DMS79 (cell line): ENCODE data around the gene VPS52.
A peak's percentile ranks its signal among the peaks of the same experiment; 100 is the strongest.
"Not testable (repeated sequence)": the region's sequence is repeated elsewhere in the genome, so short reads cannot be mapped to it uniquely, and the experiment has no call there.

Experiments
- DNase-seq: peaks from one replicate; lab custom pipeline; 2025; lab: John Stamatoyannopoulos, UW

The VPS52 gene

DNA sequence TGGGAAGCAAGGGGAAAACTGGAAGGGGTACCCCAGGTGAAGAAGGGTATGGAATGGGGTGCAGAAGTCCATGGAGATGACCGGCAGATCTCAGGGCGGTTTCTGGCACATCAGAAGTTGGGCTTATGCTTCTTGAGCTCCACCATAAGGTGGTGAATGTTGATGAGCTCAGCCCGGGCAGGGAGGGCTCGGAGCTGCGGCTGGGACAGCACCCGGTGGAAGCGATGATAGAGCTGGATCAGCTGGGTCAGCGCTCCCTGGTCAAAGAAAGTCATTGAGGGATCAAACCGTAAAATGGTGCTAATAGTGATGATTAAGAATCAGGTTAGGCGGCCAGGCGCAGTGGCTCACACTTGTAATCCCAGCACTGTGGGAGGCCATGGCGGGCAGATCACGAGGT lies 20.9 kb downstream of the VPS52 start:
- DNase-seq: no peak

DNA sequence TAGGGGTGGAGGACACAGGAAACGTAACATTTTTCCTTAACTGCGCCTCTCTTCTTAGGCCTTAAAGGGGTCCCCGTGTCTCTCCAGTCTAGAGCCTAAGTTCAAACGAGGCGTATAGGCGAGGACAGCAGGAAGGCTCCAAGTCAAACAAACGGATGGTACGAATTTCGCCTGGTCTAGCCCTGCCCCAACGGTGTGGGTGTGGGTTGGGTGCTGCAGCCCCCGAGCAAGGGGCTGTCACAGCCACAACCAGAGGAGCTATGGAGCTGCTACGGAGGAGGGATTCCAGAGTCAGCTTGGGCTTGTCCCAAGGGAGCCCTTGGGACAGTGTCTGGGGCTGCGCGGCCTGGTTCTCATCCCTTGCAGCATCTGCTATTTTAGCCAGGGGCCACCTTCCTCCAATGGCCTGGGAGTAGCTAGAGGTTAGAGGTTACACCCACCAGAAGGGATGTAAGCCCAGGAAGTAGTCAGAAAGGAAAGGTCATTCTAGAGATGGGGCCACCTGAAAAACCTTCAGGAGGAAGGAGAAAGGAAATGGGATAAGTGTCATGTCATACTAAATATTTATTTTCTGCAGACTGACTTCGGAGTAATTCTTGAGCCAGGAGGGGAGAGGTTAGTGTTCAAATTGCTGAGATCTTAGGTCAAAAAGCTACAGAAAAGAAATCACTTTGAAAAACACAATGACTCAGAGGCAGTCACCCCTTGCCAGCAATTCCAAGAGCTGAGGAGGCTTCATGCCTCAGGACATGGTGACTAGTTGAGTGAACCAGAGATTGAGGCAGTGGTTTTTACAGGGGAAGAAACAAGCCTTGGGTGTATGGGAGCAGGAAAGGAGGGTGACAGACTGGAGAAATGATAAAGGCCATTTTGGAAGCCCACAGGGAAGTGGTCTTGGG lies 21.7 kb downstream of the VPS52 start:
- no peak for DNase-seq

- DNase-seq: peak; percentile 98
Measured at GRCh38 chr6:33248932-33249731, 22.5 kb downstream of the VPS52 start.

DNA sequence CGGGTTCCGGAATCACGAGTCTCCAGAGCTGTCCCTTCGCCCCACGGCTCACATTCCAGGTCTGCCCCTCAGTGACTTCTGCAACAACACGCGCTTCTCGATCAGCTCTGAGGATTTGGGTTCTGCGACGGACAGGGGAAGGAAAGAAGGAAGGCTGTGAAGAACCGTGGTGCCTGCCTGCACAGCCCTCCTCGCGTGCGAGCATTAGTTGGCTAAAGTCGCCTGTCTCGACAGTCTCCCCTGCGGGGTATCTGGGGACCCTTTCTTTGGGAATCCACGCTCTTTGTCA lies 23.1 kb downstream of the VPS52 start:
- no peak for DNase-seq

- peak; percentile 53 for DNase-seq
Measured at GRCh38 chr6:33247977-33248642, 23.6 kb downstream of the VPS52 start.

GRCh38 chr6:33243476-33243875 lies 28.2 kb downstream of the VPS52 start:
- no peak for DNase-seq

DNA sequence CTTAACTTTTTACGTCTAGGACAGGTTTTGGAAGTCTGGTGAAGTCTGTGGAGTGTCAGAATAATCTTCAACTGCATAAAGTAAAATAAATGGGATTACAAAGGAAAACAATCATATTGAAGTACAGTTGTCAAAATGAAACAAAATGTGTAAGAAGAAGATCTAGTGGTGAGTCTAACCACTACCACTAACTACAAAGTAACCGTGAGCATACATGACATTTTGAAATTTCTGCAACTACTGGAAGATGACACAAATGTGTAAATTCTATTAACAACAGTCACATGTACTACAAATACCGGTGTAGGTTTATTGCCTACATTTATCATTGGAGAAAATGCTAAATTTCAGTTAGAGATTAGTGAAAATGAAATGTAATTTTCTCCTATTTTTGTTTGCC lies 29.7 kb downstream of the VPS52 start:
- no peak for DNase-seq

GRCh38 chr6:33237741-33238140 lies 33.9 kb downstream of the VPS52 start:
- DNase-seq: no peak

GRCh38 chr6:33236852-33237251 lies 34.8 kb downstream of the VPS52 start:
- DNase-seq: no peak

- DNase-seq: no peak
Measured at GRCh38 chr6:33236328-33236727, 35.3 kb downstream of the VPS52 start.

DNA sequence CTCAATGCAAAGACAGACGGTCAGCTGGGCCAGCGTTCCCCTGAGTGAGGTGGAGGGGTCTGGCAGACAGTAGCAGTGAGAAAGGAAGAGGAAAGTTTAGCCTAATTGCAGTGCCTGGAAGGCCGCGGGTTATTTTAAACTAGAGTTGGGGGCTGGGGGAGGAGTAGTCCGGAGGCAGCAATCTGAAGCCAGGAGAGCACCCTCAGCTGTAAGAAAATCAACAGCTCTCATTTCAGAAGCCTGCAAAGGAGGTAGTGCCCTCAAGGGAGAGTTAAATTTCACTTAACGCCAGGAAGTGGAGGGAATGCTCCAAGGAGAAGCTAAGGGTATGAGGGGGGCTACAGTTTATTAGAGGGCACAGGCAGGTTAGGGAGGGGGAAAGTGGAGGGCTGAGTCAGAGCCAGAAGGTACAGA lies 36.4 kb downstream of the VPS52 start:
- DNase-seq: peak; percentile 39

DNA sequence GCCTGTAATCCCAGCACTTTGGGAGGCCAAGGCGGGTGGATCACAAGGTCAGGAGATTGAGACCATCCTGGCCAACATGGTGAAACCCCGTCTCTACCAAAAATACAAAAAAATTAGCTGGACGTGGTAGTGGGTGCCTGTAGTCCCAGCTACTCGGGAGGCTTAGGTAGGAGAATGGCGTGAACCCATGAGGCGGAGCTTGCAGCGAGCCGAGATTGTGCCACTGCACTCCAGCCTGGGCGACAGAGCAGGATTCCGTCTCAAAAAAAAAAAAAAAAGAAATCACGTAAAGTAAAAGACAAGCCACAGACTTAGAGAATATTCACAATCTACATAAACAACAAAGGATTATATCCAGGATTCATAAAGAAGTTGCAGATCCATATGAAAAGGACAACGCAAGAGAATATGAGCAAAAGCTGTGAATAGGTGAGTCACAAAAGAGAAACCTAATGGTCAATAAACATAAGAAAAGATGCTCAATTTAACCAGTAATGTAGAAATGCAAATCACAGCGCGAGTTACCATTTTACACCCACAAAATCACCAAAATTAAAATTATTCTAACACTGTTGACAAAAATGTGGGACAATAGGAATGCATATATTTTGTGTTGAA lies 45.1 kb downstream of the VPS52 start:
- DNase-seq: not testable (repeated sequence)

GRCh38 chr6:33217681-33218080 lies 54.0 kb downstream of the VPS52 start:
- DNase-seq: no peak

GRCh38 chr6:33217246-33217645 lies 54.4 kb downstream of the VPS52 start:
- DNase-seq: no peak

DNA sequence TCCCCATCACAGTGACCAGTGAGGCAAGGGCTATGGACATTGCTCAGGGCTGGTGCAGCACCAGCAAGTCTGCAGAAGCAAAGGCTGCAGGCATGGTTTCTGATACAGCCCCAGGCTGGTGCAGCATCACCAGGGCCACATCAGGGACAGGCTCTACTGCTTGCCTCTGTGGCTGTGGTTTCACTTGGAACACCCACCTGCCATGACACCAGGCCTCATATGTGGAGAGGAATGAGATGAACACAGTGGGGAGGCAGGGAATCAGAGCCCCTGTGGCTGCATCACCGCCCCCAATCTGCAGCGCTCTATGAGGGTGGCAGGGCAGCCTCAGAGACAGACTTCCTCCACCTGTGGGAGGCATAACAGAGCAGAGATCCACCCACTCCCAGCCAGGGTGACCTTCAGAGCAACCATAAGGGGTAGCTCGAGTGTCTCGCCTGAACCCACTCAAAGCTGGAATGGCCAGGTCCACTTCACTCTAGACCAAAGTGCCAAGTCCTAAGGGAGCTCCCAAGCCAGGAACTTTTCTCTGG lies 55.5 kb downstream of the VPS52 start:
- no peak for DNase-seq

- DNase-seq: no peak
Measured at GRCh38 chr6:33215271-33216116, 56.2 kb downstream of the VPS52 start.

- DNase-seq: no peak
Measured at GRCh38 chr6:33213989-33214335, 57.7 kb downstream of the VPS52 start.

DNA sequence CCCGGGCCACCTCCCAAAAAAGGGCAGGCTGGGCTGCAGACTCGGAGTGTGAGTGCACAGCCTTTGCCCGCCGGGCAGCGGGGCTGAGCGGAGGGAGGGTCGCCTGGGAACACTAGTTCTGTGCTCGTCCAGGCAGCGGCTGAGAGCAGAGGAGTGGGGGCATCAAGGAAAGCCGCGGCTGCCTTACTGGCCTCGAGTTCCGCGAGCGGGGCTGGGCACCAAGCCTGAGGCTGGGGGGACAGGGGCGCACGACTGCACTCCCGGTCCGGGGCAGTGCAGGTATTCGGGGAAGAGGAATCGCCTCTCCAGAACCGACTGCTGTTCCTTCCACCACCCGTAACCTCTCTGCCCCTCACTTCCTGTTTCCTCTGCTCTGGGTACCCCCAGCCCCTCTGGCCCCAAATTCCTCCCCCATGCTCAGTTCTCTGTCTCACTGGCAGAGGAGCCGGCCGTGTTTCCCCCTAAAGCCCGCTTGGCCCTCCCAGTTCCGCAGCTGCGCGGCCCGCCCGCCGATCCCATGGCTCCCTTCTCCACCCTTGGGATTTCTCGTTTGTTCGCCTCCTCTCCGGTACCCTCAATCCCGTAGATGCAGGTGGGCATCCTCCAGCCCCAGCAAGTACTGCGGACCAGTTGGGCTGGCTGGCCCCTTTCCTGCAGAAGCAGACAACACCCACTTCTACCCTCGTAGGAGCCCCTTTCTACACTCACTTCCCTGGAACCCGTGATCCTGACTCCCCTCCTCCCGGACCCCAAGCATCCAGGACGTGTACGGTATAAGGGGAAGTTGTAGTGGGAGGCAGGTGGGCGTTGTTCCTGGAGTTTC lies 58.3 kb downstream of the VPS52 start:
- DNase-seq: no peak

DNA sequence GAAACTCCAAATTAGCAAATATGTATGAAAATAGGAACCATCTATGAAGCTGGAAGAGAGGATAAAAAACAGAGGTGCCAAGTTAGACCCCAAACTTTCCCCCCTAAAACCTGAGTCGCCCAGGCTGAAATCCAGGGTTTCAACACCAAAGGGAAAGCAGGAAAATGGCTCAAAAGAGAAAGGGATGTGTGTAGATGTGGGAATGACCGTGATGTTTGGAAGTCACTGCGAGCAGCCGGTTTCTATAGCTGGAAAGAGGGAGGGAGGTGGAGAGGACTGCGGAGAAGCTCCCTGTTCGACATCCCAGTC lies 58.9 kb downstream of the VPS52 start:
- no peak for DNase-seq

- DNase-seq: no peak
Measured at GRCh38 chr6:33211666-33212422, 59.8 kb downstream of the VPS52 start.
